ENCODE data around the gene GNAS-AS1.

GRCh38 chr20:58828136-58828535 lies 22.6 kb downstream of the GNAS-AS1 start:
- TF ChIP-seq, protein P1, sequence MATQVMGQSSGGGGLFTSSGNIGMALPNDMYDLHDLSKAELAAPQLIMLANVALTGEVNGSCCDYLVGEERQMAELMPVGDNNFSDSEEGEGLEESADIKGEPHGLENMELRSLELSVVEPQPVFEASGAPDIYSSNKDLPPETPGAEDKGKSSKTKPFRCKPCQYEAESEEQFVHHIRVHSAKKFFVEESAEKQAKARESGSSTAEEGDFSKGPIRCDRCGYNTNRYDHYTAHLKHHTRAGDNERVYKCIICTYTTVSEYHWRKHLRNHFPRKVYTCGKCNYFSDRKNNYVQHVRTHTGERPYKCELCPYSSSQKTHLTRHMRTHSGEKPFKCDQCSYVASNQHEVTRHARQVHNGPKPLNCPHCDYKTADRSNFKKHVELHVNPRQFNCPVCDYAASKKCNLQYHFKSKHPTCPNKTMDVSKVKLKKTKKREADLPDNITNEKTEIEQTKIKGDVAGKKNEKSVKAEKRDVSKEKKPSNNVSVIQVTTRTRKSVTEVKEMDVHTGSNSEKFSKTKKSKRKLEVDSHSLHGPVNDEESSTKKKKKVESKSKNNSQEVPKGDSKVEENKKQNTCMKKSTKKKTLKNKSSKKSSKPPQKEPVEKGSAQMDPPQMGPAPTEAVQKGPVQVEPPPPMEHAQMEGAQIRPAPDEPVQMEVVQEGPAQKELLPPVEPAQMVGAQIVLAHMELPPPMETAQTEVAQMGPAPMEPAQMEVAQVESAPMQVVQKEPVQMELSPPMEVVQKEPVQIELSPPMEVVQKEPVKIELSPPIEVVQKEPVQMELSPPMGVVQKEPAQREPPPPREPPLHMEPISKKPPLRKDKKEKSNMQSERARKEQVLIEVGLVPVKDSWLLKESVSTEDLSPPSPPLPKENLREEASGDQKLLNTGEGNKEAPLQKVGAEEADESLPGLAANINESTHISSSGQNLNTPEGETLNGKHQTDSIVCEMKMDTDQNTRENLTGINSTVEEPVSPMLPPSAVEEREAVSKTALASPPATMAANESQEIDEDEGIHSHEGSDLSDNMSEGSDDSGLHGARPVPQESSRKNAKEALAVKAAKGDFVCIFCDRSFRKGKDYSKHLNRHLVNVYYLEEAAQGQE (IDR thresholded peaks at IDR 0.05; ENCODE audit: low read depth): no peak
- TF ChIP-seq NFIC (IDR thresholded peaks at IDR 0.05) (no peak), TCF12 (IDR thresholded peaks at IDR 0.05; ENCODE audit: low read depth) (no peak), CEBPB (IDR thresholded peaks at IDR 0.05) (no peak), FOXM1 (IDR thresholded peaks at IDR 0.05; ENCODE audit: borderline replicate concordance, low read depth) (no peak)
